GM21390 (cell line): ENCODE results near the gene HLA-DQA2.
"Not testable (repeated sequence)": the region's sequence is repeated elsewhere in the genome, so short reads cannot be mapped to it uniquely, and the experiment has no call there.

Source experiments
- ATAC-seq: cut with Tn5 transposase; IDR thresholded peaks from one replicate; pipeline ENCODE4 v1.9.1; 2021; ENCODE audit not compliant: unreplicated experiment

HLA-DQA2 gene

DNA sequence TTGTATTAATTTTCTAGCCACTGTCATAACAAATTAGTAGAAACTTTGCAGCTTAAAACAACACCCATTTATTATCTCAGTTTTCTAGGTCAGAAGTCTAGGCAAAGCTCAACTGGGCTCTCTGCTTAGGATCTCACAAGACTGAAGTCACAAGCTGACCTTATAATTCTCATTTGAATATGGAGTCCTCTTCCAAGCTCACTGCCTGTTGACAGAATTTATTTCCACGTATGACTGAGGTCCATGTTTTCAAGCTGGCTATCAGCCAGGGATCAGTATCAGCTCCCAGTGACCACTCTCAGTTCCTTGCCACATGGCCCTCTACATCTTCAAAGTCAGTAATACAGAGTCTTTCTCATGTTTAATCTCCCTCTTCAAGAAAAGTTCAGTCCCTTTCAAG is 33.9 kb downstream of the HLA-DQA2 start:
- no peak for ATAC-seq

DNA sequence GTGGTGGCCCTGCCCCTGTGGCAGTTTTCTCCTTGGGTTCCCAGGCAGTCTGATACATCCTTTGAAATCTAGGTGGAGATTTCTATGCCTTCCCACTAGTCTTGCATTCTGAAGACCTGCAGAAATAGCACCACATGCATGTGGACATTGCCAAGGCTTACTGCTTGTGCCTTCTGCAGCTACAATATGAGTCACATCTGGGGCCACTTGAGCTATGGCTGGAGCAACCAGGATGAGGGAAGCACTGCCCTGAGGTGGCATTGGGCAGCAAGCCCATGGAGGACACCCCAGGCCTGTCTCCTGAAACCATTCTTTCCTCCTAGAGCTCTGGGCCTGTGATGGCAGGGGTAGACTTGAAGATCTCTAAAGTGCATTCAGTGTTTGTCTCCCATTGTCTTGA is 37.8 kb downstream of the HLA-DQA2 start:
- ATAC-seq: no peak

DNA sequence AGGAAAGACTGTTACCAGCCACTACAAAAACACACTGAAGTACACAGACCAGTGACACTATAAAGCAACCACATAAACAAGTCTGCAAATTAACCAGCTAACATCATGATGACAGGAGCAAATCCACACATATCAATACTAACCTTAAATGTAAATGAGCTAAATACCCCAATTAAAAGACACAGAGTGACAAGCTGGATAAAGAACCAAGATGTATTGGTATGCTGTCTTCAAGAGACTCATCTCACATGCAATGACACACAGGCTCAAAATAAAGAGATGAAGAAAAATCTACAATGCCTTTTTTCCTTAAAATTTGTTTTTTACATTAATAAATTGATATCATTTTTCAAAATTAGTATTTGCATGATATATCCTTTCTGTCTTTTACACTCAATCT is 41.7 kb downstream of the HLA-DQA2 start:
- not testable (repeated sequence) for ATAC-seq

DNA sequence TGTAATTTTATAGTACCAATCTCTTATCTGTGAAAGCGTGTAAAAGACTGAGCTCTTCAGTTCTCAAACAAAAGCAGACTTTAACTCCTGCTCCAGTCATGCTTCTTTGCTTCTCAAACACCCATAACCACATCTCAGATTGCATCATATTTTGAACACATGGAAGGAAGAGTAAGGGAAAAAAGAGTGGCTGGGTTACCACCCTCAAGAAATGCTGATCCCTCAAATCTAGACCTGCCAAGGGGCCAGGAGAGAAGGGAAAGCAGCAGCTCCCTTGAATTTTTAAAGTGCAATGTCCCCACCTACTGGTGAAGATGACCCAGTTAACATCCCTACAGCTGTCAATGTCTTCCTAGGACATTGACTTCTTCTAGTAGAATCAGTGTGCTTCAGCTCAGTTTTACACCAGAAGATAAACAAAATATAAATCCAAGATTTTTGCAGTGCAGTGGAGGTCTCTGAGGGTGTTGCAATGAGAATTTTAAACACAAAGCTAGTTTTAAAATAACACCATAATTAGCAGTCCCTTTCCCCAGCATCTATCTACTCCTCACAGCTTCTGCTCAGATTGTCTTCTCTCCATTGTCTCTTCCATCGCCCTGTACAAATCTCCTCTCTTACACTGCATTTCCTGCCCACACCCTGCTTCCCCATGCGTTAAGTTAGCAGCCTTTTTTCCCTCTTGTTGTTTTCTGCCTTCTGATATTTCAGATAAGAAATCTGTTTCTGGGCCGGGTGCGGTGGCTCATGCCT is 44.8 kb downstream of the HLA-DQA2 start:
- no peak for ATAC-seq

DNA sequence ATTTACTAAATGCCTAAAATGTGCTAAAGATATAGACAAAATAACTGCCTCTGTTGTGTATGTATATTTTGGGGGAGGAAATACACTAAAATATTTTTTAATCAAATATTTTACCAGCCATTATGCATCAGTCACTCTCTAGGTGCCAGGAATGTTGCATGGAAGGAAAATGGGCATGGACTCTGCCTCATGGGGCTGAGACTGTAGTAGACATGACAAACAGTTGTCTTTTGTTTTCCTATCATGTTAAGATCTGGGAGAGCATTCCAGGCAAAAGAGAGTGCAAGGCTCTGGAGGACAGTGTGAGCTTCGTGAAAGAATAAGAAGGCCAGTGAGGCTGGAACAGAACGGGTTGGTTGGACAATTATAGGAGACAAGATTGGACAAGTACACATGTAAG is 49.1 kb downstream of the HLA-DQA2 start:
- no peak for ATAC-seq

DNA sequence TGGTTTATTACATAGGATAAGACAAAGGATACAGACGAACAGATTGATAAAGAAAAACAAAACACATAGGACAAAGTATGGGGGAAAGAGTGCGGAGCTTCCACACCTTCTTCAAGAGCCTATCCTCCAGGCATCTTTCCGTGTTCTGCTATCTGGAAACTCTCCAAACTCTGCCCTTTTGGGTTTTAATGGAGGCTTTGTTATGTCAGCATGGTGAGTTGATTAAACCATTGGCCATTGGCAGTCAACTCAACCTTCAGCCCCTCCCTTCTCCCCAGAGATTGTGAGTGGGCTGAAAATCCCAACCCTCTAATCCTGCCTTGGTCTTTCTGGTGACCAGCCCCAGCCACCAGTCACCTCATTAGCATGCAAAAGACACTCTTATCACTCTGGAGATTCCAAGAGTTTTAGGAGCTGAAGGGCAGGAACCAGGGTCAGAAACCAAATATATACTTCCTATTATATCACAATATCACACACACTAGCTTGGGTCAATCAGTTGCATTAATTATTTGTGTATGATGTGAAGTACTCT is 51.8 kb downstream of the HLA-DQA2 start:
- no peak for ATAC-seq

DNA sequence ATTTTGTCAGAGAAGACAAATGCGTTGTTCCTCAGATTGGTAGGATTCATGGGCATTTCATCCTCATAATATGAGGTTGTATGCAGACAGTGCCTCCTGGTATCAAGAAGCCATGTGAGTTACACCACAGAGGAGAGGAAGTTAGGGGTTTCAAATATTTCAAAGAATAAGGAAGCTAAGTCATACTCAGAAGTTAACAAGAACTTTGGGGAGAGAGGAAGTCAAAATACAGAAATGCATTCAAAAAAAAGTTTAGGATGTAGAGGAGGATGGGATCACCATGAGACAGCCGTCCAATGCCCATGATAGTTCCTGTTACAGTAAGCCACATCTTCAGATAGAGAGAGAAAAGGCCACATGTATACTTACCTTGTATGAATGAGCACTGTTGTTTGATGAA is 53.3 kb downstream of the HLA-DQA2 start:
- no peak for ATAC-seq
